ENCODE measurements around the gene AFAP1.

The AFAP1 gene

DNA sequence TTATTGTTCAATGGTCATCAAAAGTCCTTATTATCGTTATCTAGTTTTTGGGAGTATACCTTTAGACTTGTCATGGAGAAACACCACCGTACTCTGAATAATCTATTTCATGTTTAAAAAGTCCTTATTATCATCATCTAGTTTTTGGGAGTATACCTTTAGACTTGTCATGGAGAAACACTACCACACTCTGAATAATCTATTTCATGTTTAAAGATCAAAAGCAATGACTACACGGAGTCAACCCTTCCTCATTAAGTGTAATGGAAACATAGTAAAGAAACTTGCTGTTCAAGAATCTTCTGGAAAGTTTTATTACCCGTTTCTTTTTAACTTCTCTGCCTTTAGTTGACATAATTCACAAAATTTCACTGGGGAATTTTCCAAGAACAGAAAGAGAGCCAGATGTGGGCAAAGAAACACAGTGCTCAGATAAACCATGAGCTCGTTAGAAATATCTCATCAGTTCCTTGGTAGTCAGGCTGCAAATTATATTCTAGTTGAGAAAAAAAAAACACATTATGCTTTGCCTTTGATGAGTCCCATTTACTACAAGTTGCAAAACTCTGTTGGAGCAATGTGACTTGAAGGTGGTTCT is 158.8 kb downstream of the AFAP1 start:
- no peak for DNase-seq

GRCh38 chr4:7779432-7779768 is 160.3 kb downstream of the AFAP1 start:
- no peak for DNase-seq

DNA sequence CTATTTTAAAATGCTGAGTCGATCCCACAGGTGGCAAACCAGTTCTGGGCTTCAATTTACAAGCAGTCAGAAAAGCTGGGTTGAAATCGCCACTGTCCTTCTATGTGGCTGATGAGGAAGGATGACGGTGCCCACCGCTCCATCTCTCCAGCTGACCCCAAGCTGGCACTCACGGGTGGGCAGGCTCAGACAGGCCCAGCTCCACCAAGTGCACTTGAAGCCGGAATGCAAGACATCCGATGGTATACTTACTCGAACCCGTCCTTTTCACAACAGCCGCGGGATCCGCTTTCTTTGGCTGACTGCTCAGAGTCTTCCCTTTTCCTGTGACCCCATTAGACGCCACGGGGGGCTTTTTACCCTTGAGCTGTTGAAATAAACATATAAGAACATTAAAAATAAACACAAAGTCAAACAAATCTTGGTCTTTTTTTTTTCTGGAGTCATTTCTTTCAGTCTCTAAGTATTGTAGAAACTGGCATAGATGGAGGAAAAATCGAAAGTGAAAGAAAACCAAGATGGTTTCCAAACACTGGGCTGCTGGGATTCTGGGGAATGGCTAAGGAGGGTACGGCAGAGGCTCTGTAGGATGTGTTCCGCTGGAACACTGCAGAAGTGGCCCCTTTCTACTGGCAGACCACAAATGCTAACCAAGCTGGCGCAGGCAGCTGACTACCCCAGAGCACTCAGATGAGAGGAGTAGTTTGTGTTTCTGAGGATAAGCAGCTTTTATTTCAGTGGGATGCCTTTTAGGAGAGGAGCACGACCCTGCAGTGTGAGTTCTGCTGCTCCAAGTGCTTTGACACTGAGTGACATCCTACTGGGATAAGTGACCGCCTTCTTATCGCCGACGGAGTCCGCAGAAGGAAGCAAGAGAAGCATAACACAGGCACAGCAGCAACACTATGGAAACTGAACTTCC is 160.9 kb downstream of the AFAP1 start:
- DNase-seq = no peak

DNA sequence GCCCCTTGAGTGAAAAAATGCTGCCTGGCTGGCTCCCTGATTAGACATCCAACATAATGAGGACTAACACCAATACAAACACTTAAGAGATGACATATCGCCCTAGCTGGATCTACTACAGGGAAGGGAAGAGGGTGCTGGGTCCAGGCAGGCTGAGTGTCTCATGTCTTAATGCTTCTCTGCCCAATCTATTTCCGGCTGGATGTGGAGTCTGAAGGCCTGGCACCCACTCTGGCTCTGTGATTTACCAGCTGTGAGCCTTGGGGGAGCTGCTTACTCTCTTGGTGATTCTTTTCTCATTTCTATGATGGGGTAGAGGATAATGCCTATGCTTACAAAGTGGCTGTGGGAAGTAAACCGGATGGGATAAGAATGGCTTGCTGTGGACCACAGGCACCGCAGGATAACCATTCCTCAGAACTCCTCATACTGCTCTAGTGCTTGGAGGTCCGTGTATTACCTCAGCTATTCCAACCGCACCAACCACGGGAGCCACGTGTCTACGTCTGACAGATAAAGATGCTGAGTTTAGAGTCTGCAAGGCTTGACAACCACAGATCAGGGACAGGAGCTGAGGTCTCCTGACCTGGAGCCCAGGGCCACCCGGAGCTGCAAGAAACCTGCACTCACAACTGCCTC is 161.7 kb downstream of the AFAP1 start:
- DNase-seq = no peak

GRCh38 chr4:7777017-7777710 is 162.5 kb downstream of the AFAP1 start:
- DNase-seq = no peak

DNA sequence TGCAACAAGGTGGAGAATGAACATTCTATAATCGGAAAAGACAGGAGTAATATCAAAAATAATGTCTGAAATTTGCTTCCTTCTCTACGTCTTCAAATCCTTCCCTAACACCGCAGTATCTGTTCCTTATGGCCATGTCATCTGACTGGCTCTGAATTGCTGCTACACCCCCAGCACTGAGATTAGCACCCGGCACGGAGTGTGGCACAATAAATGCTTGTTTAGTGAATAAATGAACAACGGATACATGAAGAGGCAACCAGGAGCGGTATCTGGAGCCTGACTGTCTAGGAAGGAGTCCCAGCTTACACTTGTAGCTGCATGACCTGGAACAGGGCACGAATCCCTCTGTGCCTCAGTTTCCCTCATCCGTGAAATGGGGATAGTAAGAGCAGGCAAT is 164.3 kb downstream of the AFAP1 start:
- DNase-seq = no peak

GRCh38 chr4:7774301-7775294 is 165.1 kb downstream of the AFAP1 start:
- DNase-seq = no peak

DNA sequence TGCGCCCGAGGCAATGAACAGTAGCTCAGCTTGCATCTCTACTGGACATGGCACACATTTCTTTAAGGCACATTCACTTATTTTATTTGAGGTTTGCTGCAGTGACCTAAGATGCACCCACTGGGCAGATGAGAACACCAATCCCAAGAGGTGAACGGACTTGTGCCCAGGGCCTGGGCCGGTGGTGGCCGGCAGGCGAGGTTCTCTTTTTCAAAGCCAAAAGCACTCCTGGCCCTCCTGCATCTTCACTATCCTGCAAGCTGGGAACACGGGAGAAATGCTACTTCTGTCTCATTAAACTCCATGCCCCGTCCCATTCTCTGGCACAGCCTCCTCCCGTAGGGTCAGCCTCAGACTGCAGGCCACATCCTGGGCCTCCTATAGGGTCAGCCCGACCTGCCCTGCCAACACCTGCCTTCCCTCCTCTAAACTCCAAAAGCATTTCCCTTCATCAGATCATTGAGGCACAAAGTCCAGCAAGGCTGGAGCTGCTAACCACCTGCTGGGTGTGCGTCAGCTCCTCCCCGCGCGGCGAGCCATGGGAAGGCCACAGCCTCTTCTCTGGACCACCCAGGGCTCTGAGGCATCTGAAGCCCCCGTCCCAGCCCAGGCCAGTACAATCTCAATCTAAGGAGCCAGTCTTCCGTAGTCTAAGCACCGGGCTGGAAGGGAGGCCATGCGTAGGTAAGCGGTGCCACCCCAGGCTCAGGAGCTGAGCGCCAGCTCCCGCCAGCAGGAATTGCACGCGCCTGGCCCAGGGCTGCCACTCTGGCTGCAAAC is 166.1 kb downstream of the AFAP1 start:
- DNase-seq = no peak

DNA sequence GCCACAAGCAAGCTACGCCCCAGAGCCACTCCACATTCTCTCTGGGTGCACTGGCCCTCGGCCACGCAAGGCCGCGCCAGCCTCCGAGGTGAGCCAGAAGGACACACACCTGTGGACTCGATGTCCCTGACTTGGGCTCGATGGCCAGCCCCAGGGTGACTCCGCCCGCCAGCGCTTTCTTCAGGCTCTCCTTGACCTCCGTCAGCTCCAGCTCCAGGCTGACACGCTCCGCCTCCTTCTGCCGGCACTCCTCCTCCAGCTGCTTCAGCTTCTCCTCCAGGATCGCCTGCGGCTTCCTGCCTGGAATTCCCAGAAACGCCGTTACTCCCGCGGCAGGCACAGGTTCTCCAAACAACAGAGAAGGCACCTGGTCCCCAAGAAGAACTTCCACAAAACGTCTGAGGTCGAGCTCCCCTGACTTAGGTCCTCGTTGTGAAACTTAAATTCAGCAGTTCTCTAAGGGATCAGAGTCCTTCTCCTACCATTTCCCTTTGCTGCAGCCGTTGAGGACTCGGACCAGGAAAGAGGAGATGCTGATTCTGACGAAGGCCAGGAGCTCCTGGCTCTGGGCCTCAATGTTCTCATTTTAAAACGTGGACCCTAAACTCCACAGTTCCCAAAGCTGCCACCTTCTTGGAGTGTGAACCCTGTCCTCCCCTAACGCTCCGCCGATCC is 166.8 kb downstream of the AFAP1 start:
- no peak for DNase-seq

DNA sequence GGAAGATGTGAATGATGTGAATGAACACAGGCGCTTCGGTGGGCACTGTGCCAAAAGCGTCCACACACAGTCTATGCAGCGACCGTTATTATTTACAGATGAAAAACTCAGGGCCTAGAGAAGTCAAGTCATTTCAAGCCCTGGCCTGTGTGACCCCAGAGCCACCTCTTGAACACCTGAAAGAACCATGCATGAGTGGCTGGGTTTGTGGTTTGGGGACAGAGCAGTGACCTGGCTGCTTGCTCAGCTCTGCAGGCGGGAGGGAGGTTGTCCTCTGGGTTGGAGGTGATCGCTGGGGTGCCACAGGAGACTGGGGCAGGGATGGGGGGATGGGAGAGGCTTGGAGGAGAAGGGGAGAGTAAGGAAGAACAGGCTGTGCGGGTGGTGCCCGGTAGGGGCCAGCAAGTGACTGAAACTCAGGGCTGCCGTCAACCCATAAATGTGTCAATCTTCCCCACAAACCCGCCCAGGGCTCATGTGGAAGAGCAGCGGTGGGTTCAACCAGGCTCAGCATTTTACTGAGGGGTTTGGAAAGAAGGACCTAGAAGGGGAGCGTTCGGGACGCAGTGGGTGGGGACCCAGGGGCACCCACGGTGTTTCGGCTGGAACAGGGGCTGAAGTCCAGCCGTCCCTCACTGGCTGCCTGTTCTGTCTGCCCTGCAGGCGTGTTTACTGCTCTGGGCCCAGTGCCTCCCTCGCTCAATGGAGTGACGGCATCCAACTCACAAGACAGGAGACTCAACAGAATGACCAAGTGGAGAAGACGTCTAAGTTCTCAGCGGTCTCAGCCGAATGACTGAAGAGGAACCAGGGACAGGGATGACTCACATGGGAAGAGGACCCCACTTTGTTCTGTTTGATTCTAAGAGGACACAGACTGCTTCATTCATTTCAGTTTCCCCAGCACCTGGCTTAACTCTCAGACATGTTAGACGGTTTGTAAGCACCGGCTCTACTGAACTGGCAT is 167.8 kb downstream of the AFAP1 start:
- DNase-seq = no peak

GRCh38 chr4:7771056-7771455 is 168.6 kb downstream of the AFAP1 start:
- no peak for DNase-seq

GRCh38 chr4:7770224-7771050 is 169.2 kb downstream of the AFAP1 start:
- no peak for DNase-seq

DNA sequence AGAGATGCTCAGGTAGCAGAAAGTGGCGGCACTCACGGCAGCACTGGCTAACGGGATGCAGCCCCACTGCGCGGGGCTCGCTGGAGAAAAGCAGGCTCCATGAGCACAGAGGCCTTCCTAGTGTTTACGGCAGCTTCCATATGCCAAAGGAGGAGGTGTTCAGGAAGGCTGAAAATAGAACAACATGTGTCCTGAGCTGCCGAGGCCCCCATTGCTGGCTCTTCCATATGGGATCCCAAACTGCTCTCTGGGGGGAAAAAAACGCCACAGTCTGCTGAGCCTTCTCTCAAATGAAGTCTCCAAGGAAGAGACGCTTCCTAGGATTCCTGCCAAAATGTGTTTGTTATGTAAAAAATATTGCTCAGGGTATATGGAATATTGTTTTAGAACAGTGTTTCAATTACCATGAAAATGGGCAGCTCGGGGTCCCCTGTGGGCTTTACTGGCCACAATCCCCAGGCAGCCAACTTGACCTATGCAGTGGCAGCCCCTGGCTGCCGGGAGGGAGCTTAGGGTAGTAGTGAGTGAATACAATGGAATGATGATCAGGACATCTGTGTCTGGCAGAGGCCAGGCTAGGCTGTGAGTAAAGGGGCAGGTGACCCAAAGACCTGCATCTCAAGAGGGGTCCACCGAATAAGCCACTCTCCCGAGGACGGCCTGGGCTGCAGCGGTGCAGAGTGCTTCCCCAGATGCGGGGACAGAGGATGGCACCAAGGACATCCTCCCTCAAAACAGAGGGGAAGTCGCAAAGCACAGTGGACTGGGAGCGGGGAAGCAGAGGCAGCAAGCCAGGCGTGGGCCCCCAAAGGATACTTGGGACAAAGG is 170.1 kb downstream of the AFAP1 start:
- DNase-seq = no peak

GRCh38 chr4:7768736-7769135 is 170.9 kb downstream of the AFAP1 start:
- no peak for DNase-seq

GRCh38 chr4:7767966-7768365 is 171.7 kb downstream of the AFAP1 start:
- DNase-seq = no peak

GRCh38 chr4:7767526-7767925 is 172.1 kb downstream of the AFAP1 start:
- DNase-seq = no peak

- DNase-seq = no peak
These were observed 172.9 kb downstream of the AFAP1 start for GRCh38 chr4:7766661-7767345.
